SK-MEL-5 (cell line): ENCODE results near the gene LMO1. TPM values are rescaled to one million over a fixed set of nuclear protein-coding genes. Genes with fewer than 3 reads are reported as not detected.
A peak's percentile ranks its signal among the peaks of the same experiment; 100 is the strongest.

Experiments
- DNase-seq: peaks from one replicate; pipeline ENCODE4 v3.0.0-alpha.2; 2016; ENCODE audit warnings: low read depth, low spot score
- in situ Hi-C: cut with HindIII; loops from 2 replicates; pipeline ENCODE4 v1.10.0; 2016; ENCODE audit warnings: low sequenced_read_pairs, high pct_unique_total_duplicates, low pct_unique_long_range_greater_than_20kb
- polyA plus RNA-seq, 2 experiments: library from polyadenylated mRNA; depleted of rRNA; stranded (reverse); fragments of >200 nt; gene quantifications; 2 replicates each; pipeline ENCODE4 v1.2.3, GENCODE V29; 2015
- total RNA-seq: library from RNA; depleted of rRNA; stranded (reverse); fragments of >200 nt; shearing (Covaris generic); gene quantifications from 2 replicates; pipeline ENCODE4 v1.2.3, GENCODE V29; 2014; rRNA removed

LMO1 gene
- 0.29 TPM in 1 of 2 replicates, not detected in the other for total RNA-seq
- 0.31 and 0.47 TPM in 2 replicates for polyA plus RNA-seq (2015; cell fraction: cytosol; rRNA removed)
- polyA plus RNA-seq (2015; cell fraction: nucleus; rRNA removed): 0.39 and 2.2 TPM in 2 replicates

GRCh38 chr11:8263769-8264410 is at the start of gene LMO1:
Gene LMO1, minus strand, starts transcription at chr11:8263878. Its CDS starts 516 bp downstream, at chr11:8263362.
- in situ Hi-C loops: no loop called here

GRCh38 chr11:8312986-8313385 is 49.3 kb upstream of the LMO1 start:
- in situ Hi-C loops: no loop called here
- DNase-seq: no peak

More at GRCh38 chr11:8263769-8264410, at the start of gene LMO1:
- DNase-seq: peak; percentile 79

DNA sequence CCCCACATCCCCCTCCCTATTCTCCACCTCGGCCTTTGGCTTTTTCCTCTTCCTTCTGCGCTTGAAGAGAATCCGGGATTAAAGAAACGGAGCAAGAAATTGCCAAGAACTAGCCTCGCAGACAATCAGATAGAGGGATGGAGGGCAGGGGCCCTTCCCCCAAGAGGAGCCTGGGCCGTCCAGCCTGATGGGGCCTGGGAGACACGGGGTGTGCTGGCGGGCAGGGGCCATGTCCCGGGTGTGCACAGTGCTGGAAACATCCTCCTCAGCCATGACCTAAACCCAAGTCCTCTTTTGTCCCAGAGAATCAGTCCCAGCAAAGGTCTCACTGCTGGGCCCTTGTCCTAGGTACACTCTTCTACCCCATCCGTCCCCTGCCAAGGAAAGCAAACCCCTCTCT is 47.7 kb upstream of the LMO1 start:
- no peak for DNase-seq
- in situ Hi-C loops: no loop called here

DNA sequence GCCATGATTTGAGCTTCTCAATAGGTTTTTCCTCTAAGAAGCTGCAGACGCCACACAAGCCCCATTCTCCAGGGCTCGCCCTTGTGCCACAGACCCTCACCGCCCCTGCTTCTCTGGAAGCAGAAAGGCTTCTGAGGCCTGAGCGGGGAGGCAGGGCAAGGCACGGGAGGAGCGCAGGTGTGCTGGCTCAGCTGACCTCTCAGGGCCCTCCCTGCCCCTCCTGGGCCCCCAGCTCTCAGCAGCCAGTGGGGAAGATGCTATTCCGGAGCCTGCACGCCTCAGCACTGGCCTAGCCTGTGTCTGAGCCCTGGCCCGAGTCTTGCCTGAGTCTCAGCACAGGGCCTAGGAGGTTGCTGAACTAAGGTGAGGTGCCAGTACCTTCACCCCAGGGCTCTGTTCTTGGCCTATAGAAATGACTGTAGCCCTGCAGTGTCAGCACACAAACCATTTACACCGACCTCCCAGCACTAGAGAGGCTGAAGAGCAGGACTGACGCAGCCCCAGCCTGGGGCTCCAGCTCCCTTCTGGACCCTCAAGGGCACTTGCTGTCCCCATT is 47.1 kb upstream of the LMO1 start:
- DNase-seq: no peak
- in situ Hi-C loops: no loop called here

DNA sequence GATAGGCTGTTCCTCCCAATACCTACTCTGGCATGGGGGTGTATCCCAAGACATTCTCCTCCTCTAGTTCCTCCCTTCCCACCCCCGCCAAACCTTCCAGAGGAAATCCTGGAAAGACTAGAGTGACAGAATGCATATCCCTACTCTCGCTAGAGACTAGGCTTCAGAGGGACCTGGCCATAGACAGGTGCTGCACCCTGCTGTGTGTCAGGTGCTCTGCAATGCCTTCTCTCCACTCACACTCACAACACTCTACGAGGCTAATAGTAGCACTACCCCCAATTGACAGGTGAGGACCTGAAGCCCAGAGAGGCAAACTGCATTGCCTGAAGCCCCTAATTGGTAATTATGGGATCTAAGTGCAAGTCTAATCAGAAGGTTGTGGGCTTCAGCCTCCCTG is 46.2 kb upstream of the LMO1 start:
- in situ Hi-C loops: no loop called here
- no peak for DNase-seq

DNA sequence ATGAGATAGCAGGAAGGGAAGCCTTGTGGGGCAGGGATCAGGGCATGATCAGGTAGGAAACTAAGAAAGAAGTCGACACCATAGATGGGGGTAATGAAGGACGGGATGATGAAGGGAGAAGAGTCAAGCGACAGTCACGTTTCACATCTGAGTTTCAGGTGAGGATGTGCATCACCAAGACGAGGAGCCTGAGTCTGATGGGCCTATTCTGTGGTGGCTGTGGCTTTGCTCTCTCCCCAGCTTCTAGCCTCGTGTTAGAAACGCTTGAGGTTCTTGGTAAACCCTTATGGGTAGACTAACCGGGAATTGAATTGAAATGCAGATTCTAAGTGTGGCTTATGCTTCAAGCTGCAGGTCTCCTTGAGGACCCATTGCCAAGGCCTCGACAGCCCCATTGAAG is 45.6 kb upstream of the LMO1 start:
- in situ Hi-C loops: no loop called here
- DNase-seq: no peak

- no peak for DNase-seq
- in situ Hi-C loops: no loop called here
These were observed 43.9 kb upstream of the LMO1 start for GRCh38 chr11:8307601-8308000.

GRCh38 chr11:8301622-8302021 is 37.9 kb upstream of the LMO1 start:
- no peak for DNase-seq
- in situ Hi-C loops: no loop called here

DNA sequence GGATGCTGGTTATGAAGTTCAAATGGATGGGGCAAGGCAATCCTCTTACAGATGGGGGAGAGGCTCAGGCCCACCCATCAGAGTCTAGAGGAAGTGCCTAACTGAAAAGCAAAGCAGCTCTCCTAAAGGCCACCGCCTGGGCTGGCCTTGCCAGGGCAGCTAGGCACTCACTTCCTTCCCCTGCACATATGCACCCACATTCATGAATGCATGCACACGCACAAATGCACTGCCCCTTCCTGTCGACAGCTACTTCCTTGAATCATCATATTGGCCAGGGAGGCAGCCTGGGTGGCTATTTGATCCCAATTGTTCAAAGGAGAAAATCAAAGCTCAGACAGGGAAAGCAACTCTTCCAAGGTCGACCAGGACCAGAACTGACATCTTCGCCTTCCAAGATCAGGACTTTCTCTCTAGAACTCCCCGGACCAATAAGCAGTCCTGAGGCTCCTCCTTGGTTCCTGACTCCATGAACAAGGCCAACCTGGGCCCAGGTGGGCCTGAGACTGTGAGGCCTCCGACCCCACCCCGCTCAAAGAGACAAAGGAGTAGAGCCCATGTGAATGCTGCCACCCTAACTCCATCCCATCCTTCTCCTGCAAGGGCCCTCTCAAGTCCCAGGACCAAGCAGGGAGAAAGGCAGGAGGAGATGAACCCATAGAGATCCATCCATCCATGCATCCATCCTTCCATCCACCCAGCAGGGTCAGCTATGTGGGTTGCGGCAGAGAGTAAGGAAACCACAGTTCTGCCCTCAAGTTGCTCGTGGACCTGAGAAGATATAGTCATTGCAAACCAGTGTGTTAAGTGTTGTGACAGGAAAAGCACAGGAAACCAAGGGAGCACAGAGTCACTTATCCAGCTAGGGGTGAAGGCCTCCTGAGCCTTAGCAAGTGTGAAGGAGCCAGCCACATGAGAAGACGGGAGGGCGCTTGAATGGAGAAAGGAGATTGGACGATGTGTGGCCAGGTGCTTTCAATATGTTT is 35.4 kb upstream of the LMO1 start:
- in situ Hi-C loops: no loop called here
- DNase-seq: no peak

GRCh38 chr11:8297781-8298440 is 34.2 kb upstream of the LMO1 start:
- no peak for DNase-seq
- in situ Hi-C loops: no loop called here

DNA sequence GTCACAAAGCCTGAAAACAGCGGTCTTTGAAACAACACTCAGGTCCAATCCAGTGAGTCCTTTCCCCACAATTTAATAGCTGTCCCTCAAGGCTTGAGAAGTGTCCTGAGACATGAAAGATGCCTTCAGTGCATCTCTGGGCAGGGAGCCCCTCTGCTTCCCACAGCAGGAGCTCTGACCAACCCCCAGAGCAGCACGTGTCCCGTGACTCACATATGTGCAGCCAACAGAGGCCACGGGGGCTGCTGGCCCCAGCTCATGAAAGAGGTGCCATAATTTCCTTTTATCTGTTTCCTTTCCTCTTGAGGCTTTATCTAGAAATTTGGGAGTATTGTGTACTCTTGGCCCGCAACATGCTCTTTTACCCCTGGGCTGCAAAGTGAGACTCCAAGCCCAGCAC is 33.2 kb upstream of the LMO1 start:
- DNase-seq: no peak
- in situ Hi-C loops: no loop called here

GRCh38 chr11:8296038-8296649 is 32.5 kb upstream of the LMO1 start:
- DNase-seq: no peak
- in situ Hi-C loops: no loop called here

DNA sequence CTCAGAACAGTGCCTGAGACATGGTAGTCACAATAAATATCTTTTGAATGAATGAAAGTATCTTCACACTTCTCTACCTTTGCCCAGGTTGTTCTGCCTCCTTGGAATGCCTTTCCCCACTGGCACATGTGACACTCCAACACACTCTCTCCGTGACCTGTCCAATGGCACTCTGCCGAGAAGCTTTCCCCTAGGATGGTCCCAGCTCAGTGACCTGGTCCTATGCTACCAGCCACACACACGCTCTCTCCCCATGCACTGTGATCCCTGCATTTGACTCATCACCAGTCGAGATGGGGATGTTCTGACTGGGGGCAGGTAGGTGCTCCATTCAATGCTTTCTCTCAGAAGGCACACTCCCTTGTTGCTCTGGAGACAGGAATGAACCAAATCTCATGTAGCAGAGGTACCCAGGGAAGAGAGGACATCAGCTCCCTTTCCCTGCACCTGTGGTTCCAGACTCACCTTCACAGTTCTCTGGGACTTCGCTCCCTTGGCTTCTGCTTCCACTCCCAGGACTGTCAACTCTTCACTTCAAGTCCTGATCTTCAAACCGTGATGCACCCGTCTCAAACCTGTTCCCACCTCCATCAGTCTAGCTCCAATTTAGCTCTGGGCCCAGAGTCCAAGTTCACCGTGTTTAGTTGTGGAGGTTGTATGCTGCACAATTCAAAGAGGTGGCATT is 30.7 kb upstream of the LMO1 start:
- no peak for DNase-seq
- in situ Hi-C loops: no loop called here

- in situ Hi-C loops: no loop called here
- DNase-seq: no peak
These were observed 29.5 kb upstream of the LMO1 start for GRCh38 chr11:8293171-8293570.

- DNase-seq: no peak
- in situ Hi-C loops: no loop called here
These were observed 28.7 kb upstream of the LMO1 start for GRCh38 chr11:8292351-8292750.

DNA sequence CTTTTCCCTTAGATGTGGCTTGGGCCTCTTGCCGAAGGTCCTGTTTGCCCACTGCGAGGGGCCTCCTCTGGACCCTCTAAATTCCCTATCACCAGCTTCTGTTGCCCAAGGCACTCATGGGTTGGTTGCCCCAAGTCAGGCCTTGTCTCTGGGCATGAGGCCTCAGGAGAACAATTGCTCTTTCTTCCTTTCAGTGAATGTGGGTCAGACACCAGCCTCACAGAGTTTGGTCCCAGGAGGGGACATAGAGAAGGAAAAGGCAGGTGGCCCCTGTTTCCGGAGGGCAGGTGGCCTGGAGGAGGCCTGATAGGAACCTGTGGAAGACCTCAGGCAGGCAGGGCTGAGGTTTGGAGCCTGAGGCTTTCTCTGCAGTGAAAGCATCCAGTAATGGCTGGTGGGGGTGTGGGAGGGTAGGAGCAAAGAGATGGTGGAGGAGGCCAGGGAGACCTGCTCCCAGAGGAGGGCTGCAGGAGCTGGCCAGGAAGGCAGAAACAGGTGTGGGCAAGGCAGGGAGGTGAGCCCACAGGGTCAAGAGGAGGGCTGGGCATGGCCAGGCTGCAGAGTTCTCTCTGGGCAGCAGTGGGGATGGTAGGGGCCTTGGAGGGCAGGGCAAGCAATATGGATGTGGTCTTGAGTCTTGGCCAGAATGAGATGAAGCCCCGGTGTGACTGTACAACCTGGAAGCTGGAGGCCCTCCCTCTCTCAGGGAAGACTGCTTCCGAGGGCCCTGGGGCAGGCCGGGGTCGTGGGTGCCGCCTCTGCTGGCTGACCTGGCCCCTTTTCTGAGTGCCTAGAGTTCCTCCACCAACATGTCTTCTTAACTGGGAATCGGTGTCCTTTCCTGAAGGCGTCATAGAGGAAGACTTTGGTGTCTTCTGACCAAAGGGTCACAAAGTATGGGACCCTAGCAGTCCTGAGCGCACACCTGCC is 28.0 kb upstream of the LMO1 start:
- DNase-seq: no peak
- in situ Hi-C loops: no loop called here
